ENCODE measurements around the gene ALOX12B.

DNA sequence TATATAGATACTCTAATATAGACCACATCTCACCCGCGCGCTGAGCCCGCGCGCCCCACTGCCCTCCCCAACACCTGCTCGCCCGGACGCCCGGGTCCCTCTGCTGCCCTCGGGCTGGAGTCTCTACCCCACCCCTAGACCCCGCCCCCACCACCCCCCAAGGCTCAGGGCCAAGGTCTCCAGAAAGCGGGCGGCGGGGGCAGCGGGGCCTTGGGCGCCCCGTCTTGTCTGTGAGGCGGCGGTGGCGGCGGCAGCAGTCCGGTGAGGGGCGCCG is 33.8 kb upstream of the ALOX12B start:
- TF ChIP-seq FOS (IDR thresholded peaks at IDR 0.05; ENCODE audit: borderline replicate concordance, insufficient read depth, low read length) (no peak), POLR2A (IDR thresholded peaks at IDR 0.05; ENCODE audit: low read depth, low read length) (no peak), MAX (IDR thresholded peaks at IDR 0.05; ENCODE audit: insufficient read depth, insufficient read length) (no peak), MYC (IDR thresholded peaks at IDR 0.05; ENCODE audit: low read depth, low read length) (no peak), POLR2AphosphoS5 (IDR thresholded peaks at IDR 0.05; ENCODE audit: insufficient read depth, low read depth, low read length) (no peak), GATA2 (IDR thresholded peaks at IDR 0.05; ENCODE audit: insufficient read depth, insufficient read length, low read depth, low read length) (no peak)
- TF ChIP-seq, protein P1, sequence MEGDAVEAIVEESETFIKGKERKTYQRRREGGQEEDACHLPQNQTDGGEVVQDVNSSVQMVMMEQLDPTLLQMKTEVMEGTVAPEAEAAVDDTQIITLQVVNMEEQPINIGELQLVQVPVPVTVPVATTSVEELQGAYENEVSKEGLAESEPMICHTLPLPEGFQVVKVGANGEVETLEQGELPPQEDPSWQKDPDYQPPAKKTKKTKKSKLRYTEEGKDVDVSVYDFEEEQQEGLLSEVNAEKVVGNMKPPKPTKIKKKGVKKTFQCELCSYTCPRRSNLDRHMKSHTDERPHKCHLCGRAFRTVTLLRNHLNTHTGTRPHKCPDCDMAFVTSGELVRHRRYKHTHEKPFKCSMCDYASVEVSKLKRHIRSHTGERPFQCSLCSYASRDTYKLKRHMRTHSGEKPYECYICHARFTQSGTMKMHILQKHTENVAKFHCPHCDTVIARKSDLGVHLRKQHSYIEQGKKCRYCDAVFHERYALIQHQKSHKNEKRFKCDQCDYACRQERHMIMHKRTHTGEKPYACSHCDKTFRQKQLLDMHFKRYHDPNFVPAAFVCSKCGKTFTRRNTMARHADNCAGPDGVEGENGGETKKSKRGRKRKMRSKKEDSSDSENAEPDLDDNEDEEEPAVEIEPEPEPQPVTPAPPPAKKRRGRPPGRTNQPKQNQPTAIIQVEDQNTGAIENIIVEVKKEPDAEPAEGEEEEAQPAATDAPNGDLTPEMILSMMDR (IDR thresholded peaks at IDR 0.05; ENCODE audit: extremely low read depth in 1 of 2, insufficient read depth in 1 of 2, low read depth in 1 of 2, low read length in 2 of 2): no peak
